Ishikawa (cell line): Measurements from ENCODE around the gene PDS5A.

ENCODE experiments used
- EP300 ChIP-seq: IDR thresholded peaks from 2 replicates; pipeline ENCODE4 v1.6.1; 2012; ENCODE audit warnings: borderline replicate concordance
- RAD21 ChIP-seq: IDR thresholded peaks from 2 replicates; pipeline ENCODE4 v1.6.1; 2012; ENCODE audit warnings: low read depth
- TEAD4 ChIP-seq: IDR thresholded peaks from 2 replicates; pipeline ENCODE4 v1.6.1; 2012

GRCh38 chr4:39905656-39906055 lies 72.1 kb downstream of the PDS5A start:
- TF ChIP-seq TEAD4: no peak
- no peak for TF ChIP-seq EP300
- no peak for TF ChIP-seq RAD21
